Psoas muscle (tissue), 8 donors: ENCODE results near the gene SLC7A14. TPM values are rescaled to one million over a fixed set of nuclear protein-coding genes. Genes with fewer than 3 reads are reported as not detected.

Experiments
- ATAC-seq, 4 donors: fragments of 200-7000 bp; cut with Tn5 transposase; one replicate each; pipeline ENCODE4 v1.9.1; 2020; ENCODE audit warnings: moderate library complexity in 3 of 4, mild to moderate bottlenecking in 2 of 4
- DNase-seq, 2 donors: peaks; one replicate each; pipeline ENCODE4 v3.0.0-alpha.2; 2020
- H3K27ac ChIP-seq: fragments of 200-600 bp; one replicate; pipeline ENCODE4 v1.8.0; 2022
- H3K27me3 ChIP-seq, 3 donors: fragments of 200-600 bp in 1 of 3; one replicate each; pipeline versions ENCODE4 v1.6.1 to v1.8.0; 2013 to 2022; ENCODE audit warnings: low read length in 2 of 3, mild to moderate bottlenecking in 2 of 3, moderate library complexity in 1 of 3; ENCODE audit not compliant: insufficient read depth in 3 of 3
- H3K36me3 ChIP-seq, 2 donors: fragments of 200-600 bp in 1 of 2; one replicate each; pipeline versions ENCODE4 v1.6.1 to v1.8.0; 2013 to 2022; ENCODE audit warnings: low read depth in 1 of 2, mild to moderate bottlenecking in 1 of 2, moderate library complexity in 1 of 2; ENCODE audit not compliant: insufficient read depth in 1 of 2
- H3K4me1 ChIP-seq: fragments of 200-600 bp; one replicate; pipeline ENCODE4 v1.8.0; 2022
- H3K4me3 ChIP-seq: fragments of 200-600 bp; one replicate; pipeline ENCODE4 v1.8.0; 2022; ENCODE audit warnings: mild to moderate bottlenecking
- H3K9me3 ChIP-seq: fragments of 200-600 bp; one replicate; pipeline ENCODE4 v1.8.0; 2022
- CTCF ChIP-seq: fragments of 200-600 bp; IDR thresholded peaks from one replicate; pipeline ENCODE4 v1.8.0; 2022; ENCODE audit warnings: antibody characterized with exemption
- WGBS, 3 donors: extraction: QIAGEN DNeasy Blood & Tissue Kit; methylation state at CpG; one replicate each; pipeline versions ENCODE4 v1.1.6 to v1.1.7; 2013; 5-methylcytosine and 5-hydroxymethylcytosine counted together
- intact Hi-C, 2 donors: fragments of 100-400 bp; cut with DNase I; formaldehyde crosslinking; loops; one replicate each; pipeline versions ENCODE4 v1.11.0 to v1.14.2; 2022
- polyA plus RNA-seq, 3 donors: library from polyadenylated mRNA; stranded (reverse); fragments of 200-250 nt; gene quantifications; one replicate each; pipeline ENCODE4 v1.2.3, GENCODE V29; 2013
- total RNA-seq, 4 donors: library from RNA; stranded (reverse); fragmentation: NEBNext Ultra II Directional in 2 of 4; extraction: Animal tissue kit (Norgen Biotek cat#: 25700) in 2 of 4; gene quantifications; one replicate each; pipeline versions ENCODE4 v1.2.1 to v1.2.4, GENCODE V29; 2021 to 2023
- donor health status: healthy with polysubstance abuse.
- donor health status: DM: no; HTN: no; CAD: no; lungs with moderate emphysema.
- donor health status: Bipolar disorder and iron deficiency.
- donor health status: healthy.
- donor health status: DM: yes; HTN: yes; CAD: no.
- donor health status: DM: no; HTN: no; CAD: no.
- donor health status: DM: no; HTN: no; CAD: no.
- donor health status: DM: yes; HTN: yes; CAD: no.

The SLC7A14 gene
- total and polyA plus RNA-seq, 7 donors = under 0.01 to 0.04 (median 0.01) TPM; not detected in 4

- Histone ChIP-seq H3K27ac (no peak overlapping the region), H3K36me3 (no peaks in the 10 kb centered on the region), H3K4me3 (no peak overlapping the region), H3K27me3 (no peaks in the 10 kb centered on the region), H3K9me3 (no peaks in the 10 kb centered on the region), H3K4me1 (no peaks in the 10 kb centered on the region)
- 66 to 82% (median 79%) methylated on average over 4 of the region's 4 CpGs for WGBS, 3 donors
- intact Hi-C loops = no loop called here
- no peak for TF ChIP-seq CTCF
- DNase-seq (no peak), ATAC-seq (no peak)
Observed at GRCh38 chr3:170508839-170509238, 77.0 kb downstream of the SLC7A14 start.

GRCh38 chr3:170508291-170508690 lies 77.6 kb downstream of the SLC7A14 start:
- no peak for TF ChIP-seq CTCF
- 85 to 90% (median 86%) methylated on average over 5 of the region's 5 CpGs for WGBS, 3 donors
- intact Hi-C loops = no loop called here
- Histone ChIP-seq H3K27me3 (no peaks in the 10 kb centered on the region), H3K36me3 (no peaks in the 10 kb centered on the region), H3K9me3 (no peaks in the 10 kb centered on the region), H3K27ac (no peak overlapping the region), H3K4me3 (no peak overlapping the region), H3K4me1 (no peaks in the 10 kb centered on the region)
- DNase-seq (no peak), ATAC-seq (no peak)

- WGBS, 3 donors = 89 to 93% (median 92%) methylated on average over 3 of the region's 3 CpGs
- no peak overlapping the region for H3K4me3 ChIP-seq
- DNase-seq (no peak), ATAC-seq (no peak)
- H3K27me3 ChIP-seq = no peaks in the 10 kb centered on the region
- no peaks in the 10 kb centered on the region for H3K36me3 ChIP-seq
- no peaks in the 10 kb centered on the region for H3K9me3 ChIP-seq
- no peak overlapping the region for H3K27ac ChIP-seq
- intact Hi-C loops = no loop called here
- TF ChIP-seq CTCF = no peak
- no peaks in the 10 kb centered on the region for H3K4me1 ChIP-seq
Observed at GRCh38 chr3:170507063-170507462, 78.8 kb downstream of the SLC7A14 start.

GRCh38 chr3:170506556-170506955 lies 79.3 kb downstream of the SLC7A14 start:
- intact Hi-C loops = no loop called here
- ATAC-seq (no peak), DNase-seq (no peak)
- Histone ChIP-seq H3K27me3 (no peaks in the 10 kb centered on the region), H3K36me3 (no peaks in the 10 kb centered on the region), H3K4me3 (no peak overlapping the region), H3K9me3 (no peaks in the 10 kb centered on the region), H3K27ac (no peak overlapping the region), H3K4me1 (no peaks in the 10 kb centered on the region)
- no peak for TF ChIP-seq CTCF
- WGBS, 3 donors = 7 to 14% (median 7%) methylated on average over 2 of the region's 2 CpGs

GRCh38 chr3:170502297-170502696 lies 83.6 kb downstream of the SLC7A14 start:
- ATAC-seq (no peak), DNase-seq (peak; percentile 44 to 52)
- no peak overlapping the region for H3K27ac ChIP-seq
- H3K9me3 ChIP-seq = no peaks in the 10 kb centered on the region
- no peaks in the 10 kb centered on the region for H3K27me3 ChIP-seq
- no peak for TF ChIP-seq CTCF
- intact Hi-C loops = no loop called here
- no peak overlapping the region for H3K4me3 ChIP-seq
- no peaks in the 10 kb centered on the region for H3K36me3 ChIP-seq
- no peaks in the 10 kb centered on the region for H3K4me1 ChIP-seq
- WGBS, 3 donors = 9 to 22% (median 14%) methylated on average over 1 of the region's 1 CpG
